ENCODE results near the gene LSM6.

LSM6 gene

GRCh38 chr4:146155152-146155724 lies 20.3 kb upstream of the LSM6 start:
- Histone ChIP-seq H3K9me3 (ENCODE audit: low read length) (no peaks in the 10 kb centered on the region), H3K27ac (ENCODE audit: low read depth, low read length, poor library complexity, severe bottlenecking) (no peak overlapping the region), H3F3A (ENCODE audit: insufficient read depth, low read length) (no peaks in the 10 kb centered on the region), H3K9ac (ENCODE audit: low read length) (no peak overlapping the region), H3K36me3 (ENCODE audit: insufficient read depth, low read length) (no peaks in the 10 kb centered on the region), H3K27me3 (ENCODE audit: insufficient read depth, low read length) (no peaks in the 10 kb centered on the region), H2AFZ (ENCODE audit: low read length) (no peak overlapping the region), H3K4me1 (ENCODE audit: insufficient read depth, low read length, severe bottlenecking) (no peaks in the 10 kb centered on the region), H3K4me2 (ENCODE audit: low read length) (no peak overlapping the region), H3K4me3 (ENCODE audit: low read depth, low read length, poor library complexity, severe bottlenecking) (no peak overlapping the region), H4K20me1 (ENCODE audit: insufficient read depth, low read length) (no peaks in the 10 kb centered on the region), H3K79me2 (ENCODE audit: insufficient read depth, low read length) (no peaks in the 10 kb centered on the region), H3K9me2 (ENCODE audit: low read depth, low read length) (no peaks in the 10 kb centered on the region)
- no peak for TF ChIP-seq EZH2 (IDR thresholded peaks at IDR 0.05; ENCODE audit: borderline replicate concordance, low read length)
- TF ChIP-seq, protein P1, sequence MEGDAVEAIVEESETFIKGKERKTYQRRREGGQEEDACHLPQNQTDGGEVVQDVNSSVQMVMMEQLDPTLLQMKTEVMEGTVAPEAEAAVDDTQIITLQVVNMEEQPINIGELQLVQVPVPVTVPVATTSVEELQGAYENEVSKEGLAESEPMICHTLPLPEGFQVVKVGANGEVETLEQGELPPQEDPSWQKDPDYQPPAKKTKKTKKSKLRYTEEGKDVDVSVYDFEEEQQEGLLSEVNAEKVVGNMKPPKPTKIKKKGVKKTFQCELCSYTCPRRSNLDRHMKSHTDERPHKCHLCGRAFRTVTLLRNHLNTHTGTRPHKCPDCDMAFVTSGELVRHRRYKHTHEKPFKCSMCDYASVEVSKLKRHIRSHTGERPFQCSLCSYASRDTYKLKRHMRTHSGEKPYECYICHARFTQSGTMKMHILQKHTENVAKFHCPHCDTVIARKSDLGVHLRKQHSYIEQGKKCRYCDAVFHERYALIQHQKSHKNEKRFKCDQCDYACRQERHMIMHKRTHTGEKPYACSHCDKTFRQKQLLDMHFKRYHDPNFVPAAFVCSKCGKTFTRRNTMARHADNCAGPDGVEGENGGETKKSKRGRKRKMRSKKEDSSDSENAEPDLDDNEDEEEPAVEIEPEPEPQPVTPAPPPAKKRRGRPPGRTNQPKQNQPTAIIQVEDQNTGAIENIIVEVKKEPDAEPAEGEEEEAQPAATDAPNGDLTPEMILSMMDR (IDR thresholded peaks at IDR 0.05; ENCODE audit: low read length) = no peak

DNA sequence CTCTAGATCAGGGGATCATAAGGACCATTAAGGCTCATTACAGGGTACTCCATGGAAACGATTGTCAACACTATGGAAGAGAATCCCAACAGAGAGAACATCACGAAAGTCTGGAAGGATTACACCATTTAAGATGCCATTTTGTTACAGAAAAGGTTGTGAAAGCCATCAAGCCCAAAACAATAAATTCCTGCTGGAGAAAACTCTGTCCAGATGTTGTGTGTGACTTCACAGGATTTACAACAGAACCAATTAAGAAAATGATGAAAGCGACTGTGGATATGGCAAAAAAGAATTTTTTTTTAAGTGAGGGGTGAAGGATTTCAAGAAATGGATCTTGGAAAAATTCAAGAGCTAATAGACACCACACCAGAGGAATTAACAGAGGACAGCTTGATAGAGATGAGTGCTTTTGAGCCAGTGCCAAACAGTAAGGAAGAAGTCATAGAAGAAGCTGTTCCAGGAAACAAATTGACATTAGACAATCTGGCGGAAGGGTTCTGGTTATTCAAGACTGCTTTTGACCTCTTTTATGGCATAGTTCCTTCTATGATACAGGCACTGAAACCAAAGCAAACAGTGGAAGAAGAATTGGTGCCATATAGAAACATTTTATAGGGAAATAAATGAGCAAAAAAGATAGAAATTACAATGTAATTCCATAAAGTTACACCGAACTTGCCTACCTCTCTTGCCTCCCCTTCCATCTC lies 17.3 kb upstream of the LSM6 start:
- no peaks in the 10 kb centered on the region for H3K9me2 ChIP-seq (ENCODE audit: low read depth, low read length)
- no peaks in the 10 kb centered on the region for H3K27me3 ChIP-seq (ENCODE audit: insufficient read depth, low read length)
- H3K9ac ChIP-seq (ENCODE audit: low read length) = no peak overlapping the region
- H3K36me3 ChIP-seq (ENCODE audit: insufficient read depth, low read length) = no peaks in the 10 kb centered on the region
- no peaks in the 10 kb centered on the region for H4K20me1 ChIP-seq (ENCODE audit: insufficient read depth, low read length)
- TF ChIP-seq, protein P1 (IDR thresholded peaks at IDR 0.05; ENCODE audit: low read length) = no peak
- no peak for TF ChIP-seq EZH2 (IDR thresholded peaks at IDR 0.05; ENCODE audit: borderline replicate concordance, low read length)
- no peak overlapping the region for H2AFZ ChIP-seq (ENCODE audit: low read length)
- H3K4me1 ChIP-seq (ENCODE audit: insufficient read depth, low read length, severe bottlenecking) = no peaks in the 10 kb centered on the region
- no peak overlapping the region for H3K4me2 ChIP-seq (ENCODE audit: low read length)
- no peak overlapping the region for H3K4me3 ChIP-seq (ENCODE audit: low read depth, low read length, poor library complexity, severe bottlenecking)
- H3K79me2 ChIP-seq (ENCODE audit: insufficient read depth, low read length) = no peaks in the 10 kb centered on the region
- H3F3A ChIP-seq (ENCODE audit: insufficient read depth, low read length) = no peaks in the 10 kb centered on the region
- no peak overlapping the region for H3K27ac ChIP-seq (ENCODE audit: low read depth, low read length, poor library complexity, severe bottlenecking)
- no peaks in the 10 kb centered on the region for H3K9me3 ChIP-seq (ENCODE audit: low read length)

- H3K27ac ChIP-seq (ENCODE audit: low read depth, low read length, poor library complexity, severe bottlenecking) = no peak overlapping the region
- no peak overlapping the region for H3K4me2 ChIP-seq (ENCODE audit: low read length)
- H3F3A ChIP-seq (ENCODE audit: insufficient read depth, low read length) = no peaks in the 10 kb centered on the region
- H3K27me3 ChIP-seq (ENCODE audit: insufficient read depth, low read length) = no peaks in the 10 kb centered on the region
- H3K9me3 ChIP-seq (ENCODE audit: low read length) = no peaks in the 10 kb centered on the region
- no peaks in the 10 kb centered on the region for H3K36me3 ChIP-seq (ENCODE audit: insufficient read depth, low read length)
- H3K79me2 ChIP-seq (ENCODE audit: insufficient read depth, low read length) = no peaks in the 10 kb centered on the region
- H4K20me1 ChIP-seq (ENCODE audit: insufficient read depth, low read length) = no peaks in the 10 kb centered on the region
- no peaks in the 10 kb centered on the region for H3K4me1 ChIP-seq (ENCODE audit: insufficient read depth, low read length, severe bottlenecking)
- TF ChIP-seq, protein P1 (IDR thresholded peaks at IDR 0.05; ENCODE audit: low read length) = no peak
- no peak for TF ChIP-seq EZH2 (IDR thresholded peaks at IDR 0.05; ENCODE audit: borderline replicate concordance, low read length)
- H3K4me3 ChIP-seq (ENCODE audit: low read depth, low read length, poor library complexity, severe bottlenecking) = no peak overlapping the region
- H2AFZ ChIP-seq (ENCODE audit: low read length) = no peak overlapping the region
- no peak overlapping the region for H3K9ac ChIP-seq (ENCODE audit: low read length)
- no peaks in the 10 kb centered on the region for H3K9me2 ChIP-seq (ENCODE audit: low read depth, low read length)
Measured at GRCh38 chr4:146159384-146160058, 16.0 kb upstream of the LSM6 start.
